ENCODE measurements around the gene PTPN2. TPM values are rescaled to one million over a fixed set of nuclear protein-coding genes. Genes with fewer than 3 reads are reported as not detected.

Gene PTPN2
- total and polyA plus RNA-seq, 2 of the 4 experiments (the other 2 are of a cell fraction) = 13.2 to 30.6 TPM

- Histone ChIP-seq H3K9me3 (ENCODE audit: control insufficient read depth, insufficient read depth, low read length) (no peaks in the 10 kb centered on the region), H2BK120ac (ENCODE audit: low read depth, low read length) (no peak overlapping the region), H3K36me3 (ENCODE audit: control insufficient read depth, insufficient read depth, low read length) (peaks cover 5% of the 10 kb centered on the region), H3K4me3 (ENCODE audit: insufficient read depth, low read depth, low read length) (no peak overlapping the region), H3K4me2 (ENCODE audit: low read depth, low read length) (no peak overlapping the region), H2AK5ac (ENCODE audit: low read depth, low read length) (no peak overlapping the region; the same call in 1 of the 2 replicates), H2BK5ac (ENCODE audit: low read depth, low read length, poor library complexity, severe bottlenecking) (no peak overlapping the region), H2BK20ac (ENCODE audit: low read depth, low read length) (no peak overlapping the region), H4K91ac (ENCODE audit: insufficient read depth, low read depth, low read length) (no peak overlapping the region), H3K23ac (ENCODE audit: low read depth, low read length) (no peak overlapping the region), H3K9me1 (ENCODE audit: insufficient read depth, low read length) (peaks cover 8% of the 10 kb centered on the region; the same call in 1 of the 2 replicates), H2BK15ac (ENCODE audit: low read depth, low read length) (no peak overlapping the region), H3K18ac (ENCODE audit: low read depth, low read length) (no peak overlapping the region), H3K79me1 (ENCODE audit: low read depth in 1 of 2, low read length in 2 of 2) (peaks cover 13 to 54% of the 10 kb centered on the region in 2 experiments), H3K9ac (ENCODE audit: low read depth, low read length) (no peak overlapping the region), H3K14ac (replicated peaks; ENCODE audit: low read depth, low read length) (no peak overlapping the region), H3K27ac (ENCODE audit: insufficient read depth, low read length) (no peak overlapping the region), H3K4ac (ENCODE audit: low read depth, low read length) (no peak overlapping the region), H2AK9ac (replicated peaks; ENCODE audit: low read depth, low read length, poor library complexity) (no peak overlapping the region), H4K20me1 (ENCODE audit: insufficient read depth, low read length) (no peaks in the 10 kb centered on the region; the same call in 1 of the 2 replicates), H3K27me3 (ENCODE audit: control insufficient read depth, insufficient read depth, low read length) (no peaks in the 10 kb centered on the region), H2AFZ (replicated peaks; ENCODE audit: low read length, poor library complexity) (no peak overlapping the region), H3K56ac (ENCODE audit: extremely low read depth, insufficient read depth, low read length) (no peak overlapping the region), H4K5ac (ENCODE audit: low read depth, low read length) (no peak overlapping the region), H3K4me1 (ENCODE audit: control insufficient read depth, insufficient read depth, low read length) (peaks cover 3% of the 10 kb centered on the region; the same call in 1 of the 2 replicates), H4K8ac (ENCODE audit: low read depth in 2 of 2, low read length in 2 of 2) (no peak overlapping the region)
- DNase-seq (no peak), ATAC-seq (ENCODE audit: low read depth) (no peak)
- intact Hi-C loops (cut with micrococcal nuclease) = no loop called here
- 100% methylated on average over 2 of the region's 4 CpGs; no CpG with 5 or more reads in 1 of the 2 experiments for WGBS, 2 experiments (ENCODE audit: extremely low coverage in 2 of 2, insufficient read length in 1 of 2)
- in situ Hi-C loops (cut with MboI; ENCODE audit: low sequenced_read_pairs) = no loop called here
- CTCF ChIA-PET = interaction anchor here (1.2 kb wide), 1 partner anchor 25 kb away, joined by 3 read pairs; no protein-coding TSS in a partner anchor
- dilution Hi-C loops (cut with HindIII; ENCODE audit: low sequenced_read_pairs, unreplicated experiment) = no loop called here
- POLR2A ChIA-PET (ENCODE audit: unreplicated experiment) = no interaction called here
- TF ChIP-seq ELK1 (IDR thresholded peaks at IDR 0.05; ENCODE audit: borderline replicate concordance, low read depth, low read length) (no peak), RAD21 (IDR thresholded peaks at IDR 0.05; ENCODE audit: low read length) (no peak), RFX5 (IDR thresholded peaks at IDR 0.05; ENCODE audit: low read depth, low read length) (no peak), CHD1 (IDR thresholded peaks at IDR 0.05; ENCODE audit: low read depth, low read length) (no peak), USF2 (IDR thresholded peaks at IDR 0.05; ENCODE audit: low read depth, low read length) (no peak), MAFK (IDR thresholded peaks at IDR 0.05; ENCODE audit: low read depth, low read length) (no peak), MXI1 (IDR thresholded peaks at IDR 0.05; ENCODE audit: borderline replicate concordance, low read depth, low read length) (no peak), CEBPB (IDR thresholded peaks at IDR 0.05; ENCODE audit: low read depth, low read length) (no peak), SMC3 (IDR thresholded peaks at IDR 0.05; ENCODE audit: low read depth, low read length) (no peak), RCOR1 (IDR thresholded peaks at IDR 0.05; ENCODE audit: insufficient replicate concordance, low read length) (no peak), MAZ (IDR thresholded peaks at IDR 0.05; ENCODE audit: borderline replicate concordance, low read depth, low read length) (no peak), POLR2A (IDR thresholded peaks at IDR 0.05; ENCODE audit: low read depth, low read length) (no peak), FOS (IDR thresholded peaks at IDR 0.05; ENCODE audit: low read depth, low read length) (no peak), BHLHE40 (IDR thresholded peaks at IDR 0.05; ENCODE audit: low read depth, low read length) (no peak), CTCF (conservative IDR thresholded peaks at IDR 0.05; ENCODE audit: low read depth, low read length) (no peak)
- no TSS peak for BruUV-seq (replicated peaks)
Observed at GRCh38 chr18:12855916-12856315, 28.1 kb downstream of the PTPN2 start.
